ENCODE data around the gene LCMT1. TPM values are rescaled to one million over a fixed set of nuclear protein-coding genes. Genes with fewer than 3 reads are reported as not detected.

Gene LCMT1
- total and polyA plus RNA-seq, 2 of the 13 experiments (the other 11 are each of a cell fraction or from before 2014, with no cell fraction given) = 41.2 to 48.7 TPM

DNA sequence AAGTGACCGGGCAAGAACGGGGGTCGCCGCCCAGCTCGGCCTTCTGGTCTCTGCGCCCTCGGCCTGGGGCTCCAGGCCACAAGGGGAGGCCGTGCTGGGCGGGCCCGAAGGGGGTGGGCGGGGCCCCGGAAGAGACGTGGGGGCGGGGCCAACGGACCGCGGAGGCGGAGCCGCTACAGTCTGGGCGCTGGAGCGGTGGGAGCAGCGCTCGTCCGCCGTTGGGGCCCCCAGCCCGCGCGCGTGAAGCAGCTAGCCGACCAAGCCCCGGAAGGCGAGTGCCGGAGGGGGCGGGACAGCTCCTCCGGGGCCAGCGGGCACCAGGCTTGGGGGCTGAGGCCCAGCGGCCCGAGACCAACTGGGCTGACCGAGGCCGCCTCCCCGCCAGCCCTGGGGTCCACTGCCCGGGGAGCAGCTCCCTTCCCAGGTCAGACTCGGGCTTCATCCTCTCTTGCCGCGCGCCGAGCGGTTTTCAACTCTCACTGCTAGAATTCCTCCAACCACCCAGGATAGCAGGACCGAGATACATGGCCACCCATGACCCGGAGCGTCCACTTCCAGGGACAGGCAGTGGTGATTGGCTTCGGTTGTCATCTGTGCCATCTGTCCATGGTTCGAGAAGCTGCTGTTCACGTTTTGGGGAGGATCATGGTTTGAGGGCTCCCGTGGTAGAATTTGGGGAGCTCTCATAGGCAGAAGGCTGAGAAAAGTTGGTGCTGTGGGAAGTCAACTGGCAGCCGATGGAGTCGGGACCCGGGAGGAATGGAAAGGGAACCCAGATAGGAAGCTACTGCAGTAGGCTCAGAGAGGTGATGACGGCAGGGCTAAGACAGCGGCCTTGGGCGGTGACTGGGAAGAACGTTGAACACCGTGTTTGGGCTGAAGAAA is 44.6 kb upstream of the LCMT1 start (continued):
- peak; percentile 69; the same call in 1 of the 2 replicates for TF ChIP-seq ZNF331 (CRISPR knock-in tag; IDR thresholded peaks at IDR 0.05)
- TF ChIP-seq BCL3 (CRISPR knock-in tag; IDR thresholded peaks at IDR 0.05) = peak; percentile 84
- TF ChIP-seq ZSCAN31 (CRISPR knock-in tag; IDR thresholded peaks at IDR 0.05; ENCODE audit: low read depth) = peak; percentile 90
- TF ChIP-seq, protein P1, sequence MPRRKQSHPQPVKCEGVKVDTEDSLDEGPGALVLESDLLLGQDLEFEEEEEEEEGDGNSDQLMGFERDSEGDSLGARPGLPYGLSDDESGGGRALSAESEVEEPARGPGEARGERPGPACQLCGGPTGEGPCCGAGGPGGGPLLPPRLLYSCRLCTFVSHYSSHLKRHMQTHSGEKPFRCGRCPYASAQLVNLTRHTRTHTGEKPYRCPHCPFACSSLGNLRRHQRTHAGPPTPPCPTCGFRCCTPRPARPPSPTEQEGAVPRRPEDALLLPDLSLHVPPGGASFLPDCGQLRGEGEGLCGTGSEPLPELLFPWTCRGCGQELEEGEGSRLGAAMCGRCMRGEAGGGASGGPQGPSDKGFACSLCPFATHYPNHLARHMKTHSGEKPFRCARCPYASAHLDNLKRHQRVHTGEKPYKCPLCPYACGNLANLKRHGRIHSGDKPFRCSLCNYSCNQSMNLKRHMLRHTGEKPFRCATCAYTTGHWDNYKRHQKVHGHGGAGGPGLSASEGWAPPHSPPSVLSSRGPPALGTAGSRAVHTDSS (CRISPR knock-in tag; conservative IDR thresholded peaks at IDR 0.05) = no peak
- TF ChIP-seq, protein P2, sequence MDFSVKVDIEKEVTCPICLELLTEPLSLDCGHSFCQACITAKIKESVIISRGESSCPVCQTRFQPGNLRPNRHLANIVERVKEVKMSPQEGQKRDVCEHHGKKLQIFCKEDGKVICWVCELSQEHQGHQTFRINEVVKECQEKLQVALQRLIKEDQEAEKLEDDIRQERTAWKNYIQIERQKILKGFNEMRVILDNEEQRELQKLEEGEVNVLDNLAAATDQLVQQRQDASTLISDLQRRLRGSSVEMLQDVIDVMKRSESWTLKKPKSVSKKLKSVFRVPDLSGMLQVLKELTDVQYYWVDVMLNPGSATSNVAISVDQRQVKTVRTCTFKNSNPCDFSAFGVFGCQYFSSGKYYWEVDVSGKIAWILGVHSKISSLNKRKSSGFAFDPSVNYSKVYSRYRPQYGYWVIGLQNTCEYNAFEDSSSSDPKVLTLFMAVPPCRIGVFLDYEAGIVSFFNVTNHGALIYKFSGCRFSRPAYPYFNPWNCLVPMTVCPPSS (IDR thresholded peaks at IDR 0.05) = no peak
- no peak for TF ChIP-seq EHMT2 (IDR thresholded peaks at IDR 0.05; ENCODE audit: borderline replicate concordance, low read depth, low read length)
- peak; percentile 88 for TF ChIP-seq ZNF790 (CRISPR knock-in tag; IDR thresholded peaks at IDR 0.05; ENCODE audit: borderline replicate concordance)
- no peak for TF ChIP-seq RBAK (CRISPR knock-in tag; IDR thresholded peaks at IDR 0.05)
- TF ChIP-seq ZNF841 (CRISPR knock-in tag; IDR thresholded peaks at IDR 0.05; ENCODE audit: borderline replicate concordance) = no peak
- TF ChIP-seq ATF7-NPFF (CRISPR knock-in tag; IDR thresholded peaks at IDR 0.05; ENCODE audit: low read depth) = peak; percentile 72; the same call in 1 of the 2 replicates
- TF ChIP-seq ZNF83 (CRISPR knock-in tag; IDR thresholded peaks at IDR 0.05; ENCODE audit: borderline replicate concordance) = no peak
- peak; percentile 68; the same call in 1 of the 2 replicates for TF ChIP-seq GATA4 (IDR thresholded peaks at IDR 0.05; ENCODE audit: borderline replicate concordance, low read depth)
- TF ChIP-seq GFI1 (CRISPR knock-in tag; IDR thresholded peaks at IDR 0.05; ENCODE audit: borderline replicate concordance) = no peak; the same call in 1 of the 2 replicates
- no peak for TF ChIP-seq ZNF879 (CRISPR knock-in tag; IDR thresholded peaks at IDR 0.05)
- TF ChIP-seq ZNF430 (CRISPR knock-in tag; IDR thresholded peaks at IDR 0.05) = 0 out of 2 replicates have a peak, but pooled peaks have one; percentile 16
- no peak for TF ChIP-seq KDM5A (IDR thresholded peaks at IDR 0.05; ENCODE audit: borderline replicate concordance, low read length)
- TF ChIP-seq ZNF224 (CRISPR knock-in tag; IDR thresholded peaks at IDR 0.05) = 0 out of 2 replicates have a peak, but pooled peaks have one; percentile 56
- 0 out of 2 replicates have a peak, but pooled peaks have one; percentile 62 for TF ChIP-seq ZNF230 (CRISPR knock-in tag; IDR thresholded peaks at IDR 0.05)
- no peak for TF ChIP-seq ZBTB37 (CRISPR knock-in tag; IDR thresholded peaks at IDR 0.05)
